ENCODE data around the gene DHX32.
A peak's percentile ranks its signal among the peaks of the same experiment; 100 is the strongest.
"Not testable (repeated sequence)": the region's sequence is repeated elsewhere in the genome, so short reads cannot be mapped to it uniquely, and the experiment has no call there.

The DHX32 gene

GRCh38 chr10:125881192-125881591 lies at the start of gene DHX32:
TSS of gene DHX32 (minus strand) at chr10:125881292. CDS start at chr10:125880824, 468 bp downstream.
- no peak for DNase-seq

GRCh38 chr10:125929618-125930017 lies 48.5 kb upstream of the DHX32 start:
- DNase-seq, result no peak

GRCh38 chr10:125928928-125929585 lies 48.0 kb upstream of the DHX32 start:
- DNase-seq, result no peak

- DNase-seq, result not testable (repeated sequence)
Measured at GRCh38 chr10:125927265-125927664, 46.2 kb upstream of the DHX32 start.

GRCh38 chr10:125926247-125926646 lies 45.2 kb upstream of the DHX32 start:
- DNase-seq, result no peak

- no peak for DNase-seq
Measured at GRCh38 chr10:125925262-125925834, 44.3 kb upstream of the DHX32 start.

- not testable (repeated sequence) for DNase-seq
Measured at GRCh38 chr10:125921643-125922306, 40.7 kb upstream of the DHX32 start.

GRCh38 chr10:125917704-125918361 lies 36.7 kb upstream of the DHX32 start:
- DNase-seq, result not testable (repeated sequence)

- no peak for DNase-seq
Measured at GRCh38 chr10:125916977-125917376, 35.9 kb upstream of the DHX32 start.

GRCh38 chr10:125913277-125913676 lies 32.2 kb upstream of the DHX32 start:
- DNase-seq, result not testable (repeated sequence)

GRCh38 chr10:125911990-125912389 lies 30.9 kb upstream of the DHX32 start:
- DNase-seq, result no peak

GRCh38 chr10:125911145-125911544 lies 30.1 kb upstream of the DHX32 start:
- DNase-seq, result no peak

GRCh38 chr10:125909491-125909890 lies 28.4 kb upstream of the DHX32 start:
- DNase-seq, result not testable (repeated sequence)

GRCh38 chr10:125908813-125909212 lies 27.7 kb upstream of the DHX32 start:
- DNase-seq, result not testable (repeated sequence)

GRCh38 chr10:125907598-125907997 lies 26.5 kb upstream of the DHX32 start:
- peak; percentile 11 for DNase-seq

- DNase-seq, result not testable (repeated sequence)
Measured at GRCh38 chr10:125905069-125905994, 24.2 kb upstream of the DHX32 start.

GRCh38 chr10:125903135-125903640 lies 22.1 kb upstream of the DHX32 start:
- DNase-seq, result not testable (repeated sequence)

GRCh38 chr10:125900963-125901362 lies 19.9 kb upstream of the DHX32 start:
- not testable (repeated sequence) for DNase-seq

GRCh38 chr10:125897317-125897716 lies 16.2 kb upstream of the DHX32 start:
- DNase-seq, result not testable (repeated sequence)

- not testable (repeated sequence) for DNase-seq
Measured at GRCh38 chr10:125896088-125896934, 15.2 kb upstream of the DHX32 start, which contains the start of gene FANK1. TSS of gene FANK1 (plus strand) at chr10:125896564. CDS start at chr10:125896643, 79 bp downstream.

Measured in SIG-M5 (cell line).